SIG-M5 treated with dmso at 0.1 percent for 504 hours (cell line): ENCODE measurements around the gene COL7A1.

Experiments used
- DNase-seq: peaks from one replicate; lab custom pipeline; 2025; ENCODE audit not compliant: unreplicated experiment; lab: John Stamatoyannopoulos, UW

Gene COL7A1

GRCh38 chr3:48592519-48593087, 2.5 kb downstream of the COL7A1 start:
- DNase-seq = no peak

- no peak for DNase-seq
Observed at GRCh38 chr3:48591886-48592518, 3.1 kb downstream of the COL7A1 start.

- DNase-seq = no peak
Observed at GRCh38 chr3:48591436-48591835, 3.7 kb downstream of the COL7A1 start.

GRCh38 chr3:48588230-48588629, 6.9 kb downstream of the COL7A1 start:
- no peak for DNase-seq

GRCh38 chr3:48587686-48588085, 7.4 kb downstream of the COL7A1 start:
- no peak for DNase-seq

GRCh38 chr3:48585411-48585810, 9.7 kb downstream of the COL7A1 start:
- DNase-seq = no peak

- no peak for DNase-seq
Observed at GRCh38 chr3:48584836-48585235, 10.3 kb downstream of the COL7A1 start.

GRCh38 chr3:48581621-48582481, 13.3 kb downstream of the COL7A1 start:
- no peak for DNase-seq

- no peak for DNase-seq
Observed at GRCh38 chr3:48576647-48577046, 18.5 kb downstream of the COL7A1 start.

- DNase-seq = no peak
Observed at GRCh38 chr3:48575366-48575765, 19.8 kb downstream of the COL7A1 start.

- no peak for DNase-seq
Observed at GRCh38 chr3:48573973-48574585, 21.1 kb downstream of the COL7A1 start.

GRCh38 chr3:48572517-48572916, 22.6 kb downstream of the COL7A1 start:
- no peak for DNase-seq

GRCh38 chr3:48571938-48572337, 23.2 kb downstream of the COL7A1 start:
- no peak for DNase-seq

GRCh38 chr3:48569808-48570450, 25.2 kb downstream of the COL7A1 start:
- no peak for DNase-seq

- no peak for DNase-seq
Observed at GRCh38 chr3:48569400-48569799, 25.7 kb downstream of the COL7A1 start.

- DNase-seq = no peak
Observed at GRCh38 chr3:48568476-48568875, 26.7 kb downstream of the COL7A1 start.

GRCh38 chr3:48567500-48567899, 27.6 kb downstream of the COL7A1 start:
- DNase-seq = no peak

GRCh38 chr3:48567090-48567489, 28.0 kb downstream of the COL7A1 start:
- DNase-seq = no peak

GRCh38 chr3:48566401-48566760, 28.7 kb downstream of the COL7A1 start:
- no peak for DNase-seq

GRCh38 chr3:48565591-48566400, 29.3 kb downstream of the COL7A1 start:
- DNase-seq = peak; percentile 42
